GM19463 (cell line): ENCODE data around the gene POU2F1.

ENCODE experiments used
- ATAC-seq: cut with Tn5 transposase; IDR thresholded peaks from one replicate; pipeline ENCODE4 v1.9.1; 2021; ENCODE audit warnings: mild to moderate bottlenecking, moderate library complexity; ENCODE audit not compliant: unreplicated experiment

The POU2F1 gene

DNA sequence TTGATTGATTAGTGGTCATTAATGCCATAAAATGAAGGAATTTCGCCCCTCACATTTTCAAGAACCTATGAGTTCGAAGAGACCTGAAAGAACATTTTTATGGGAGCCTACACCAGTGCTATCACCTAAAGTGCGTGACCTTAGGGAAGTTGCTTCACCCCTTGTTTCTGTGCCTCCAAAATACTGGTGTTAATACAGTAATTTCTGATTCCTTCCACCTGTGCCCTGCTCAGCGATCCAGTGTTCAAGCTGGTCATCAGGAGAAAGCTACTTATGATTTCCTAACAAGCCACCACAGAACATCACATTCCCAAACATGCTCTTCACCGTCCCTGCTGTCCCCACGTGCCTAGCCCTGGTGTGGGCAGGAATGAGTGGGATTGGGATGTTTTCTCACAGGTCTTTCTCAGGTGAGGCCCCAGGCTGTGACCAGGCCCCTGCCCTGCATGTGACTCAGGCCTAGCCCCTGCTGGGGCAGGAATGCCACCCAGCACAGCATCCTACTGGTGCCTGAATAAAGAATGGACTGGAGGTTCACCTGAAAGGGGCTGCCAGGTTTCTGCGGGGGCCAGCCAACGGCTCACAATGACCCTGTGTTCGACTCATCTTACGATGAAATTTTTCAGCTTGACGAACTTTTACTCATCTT, 237.4 kb downstream of the POU2F1 start:
- ATAC-seq = no peak

DNA sequence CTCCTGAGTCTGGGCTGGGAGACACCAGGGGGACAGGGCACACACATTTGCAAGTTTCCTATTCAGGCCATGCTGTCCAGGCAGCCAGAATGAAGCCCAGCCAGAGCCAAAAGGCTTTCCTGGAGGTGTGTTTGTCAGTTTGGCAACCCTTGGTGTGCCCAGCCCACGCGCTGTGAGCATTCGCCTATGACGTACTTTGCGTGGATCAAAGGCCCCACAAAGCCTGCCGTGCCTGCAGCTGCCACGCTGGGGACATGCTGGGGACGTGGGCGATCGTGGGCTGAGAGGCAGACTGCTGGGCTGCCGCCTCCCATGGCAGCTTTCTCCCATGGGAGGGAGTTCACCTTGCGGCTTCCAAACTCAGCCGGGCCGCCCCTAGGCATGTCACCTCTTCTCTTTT, 240.2 kb downstream of the POU2F1 start:
- no peak for ATAC-seq

DNA sequence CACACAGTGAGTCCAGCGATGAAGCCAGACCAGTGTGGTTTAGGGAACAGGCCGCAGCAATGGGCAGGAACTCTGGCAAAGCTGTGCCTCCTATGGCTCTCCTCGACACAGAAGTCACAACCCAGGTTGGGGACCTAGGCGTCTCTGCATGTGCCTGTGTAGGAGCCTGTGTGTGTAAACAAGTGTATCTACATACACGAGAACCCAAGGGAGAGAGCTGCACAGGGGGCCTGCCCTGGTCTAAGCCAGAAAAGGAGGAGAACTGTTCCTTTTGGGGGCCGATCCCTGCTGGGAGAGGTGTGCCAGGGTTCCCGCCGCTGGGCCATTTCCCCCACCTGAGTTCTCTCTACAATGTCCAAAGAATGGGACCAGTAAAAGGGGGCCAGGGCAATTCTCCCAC, 241.7 kb downstream of the POU2F1 start:
- ATAC-seq = no peak

DNA sequence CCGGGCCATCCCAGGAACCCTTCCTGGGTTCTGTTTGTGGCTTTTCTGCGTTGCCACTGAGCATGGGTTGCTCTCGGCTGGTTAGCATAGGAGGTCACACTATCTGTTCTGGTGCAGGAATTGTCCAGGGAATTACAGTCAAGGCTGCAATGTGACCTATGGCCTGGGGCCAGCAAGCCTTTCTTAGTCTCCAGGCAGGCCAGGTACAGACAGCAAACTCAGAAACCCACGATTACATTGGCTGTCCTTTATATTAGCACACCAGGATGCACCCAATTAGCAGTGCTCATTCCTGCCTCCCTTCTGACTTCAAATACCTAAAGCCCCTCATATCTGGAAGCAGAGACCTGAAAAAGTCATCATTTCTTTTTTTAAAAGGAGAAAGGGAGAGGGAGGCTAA, 242.4 kb downstream of the POU2F1 start:
- ATAC-seq = no peak

DNA sequence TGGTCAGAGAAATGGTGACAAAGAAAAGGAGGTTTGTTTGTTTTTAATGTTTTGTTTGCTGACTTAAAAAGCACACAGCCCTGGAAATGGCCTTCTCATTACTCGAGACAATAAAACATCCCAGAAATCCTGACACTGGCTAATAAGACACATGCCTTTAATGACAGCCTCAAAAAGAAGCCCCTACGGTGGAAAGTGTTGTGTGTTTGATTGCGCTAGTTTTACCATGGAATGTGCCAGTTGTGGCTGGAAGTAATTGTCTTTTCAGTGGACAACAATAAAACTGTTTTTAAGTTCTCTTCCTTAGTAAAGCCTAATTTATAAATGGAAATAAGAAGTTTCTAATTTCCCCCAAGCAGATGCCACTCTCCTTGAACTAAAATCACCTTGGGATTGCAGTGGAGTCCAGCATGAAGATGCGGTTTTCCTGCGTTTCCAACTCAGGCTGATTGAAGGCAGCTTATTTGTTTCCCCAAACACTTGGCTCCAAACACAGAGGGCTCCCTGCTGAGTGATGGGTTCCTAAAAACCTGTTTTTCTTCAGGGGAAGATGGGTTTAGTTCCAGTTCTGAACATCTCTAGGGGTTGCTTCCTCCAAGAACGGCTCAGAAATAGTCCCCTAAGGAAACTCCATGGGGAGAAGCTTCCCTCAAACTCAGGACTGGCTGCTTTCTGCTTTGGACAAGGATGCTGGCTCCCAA, 243.3 kb downstream of the POU2F1 start:
- ATAC-seq = no peak

DNA sequence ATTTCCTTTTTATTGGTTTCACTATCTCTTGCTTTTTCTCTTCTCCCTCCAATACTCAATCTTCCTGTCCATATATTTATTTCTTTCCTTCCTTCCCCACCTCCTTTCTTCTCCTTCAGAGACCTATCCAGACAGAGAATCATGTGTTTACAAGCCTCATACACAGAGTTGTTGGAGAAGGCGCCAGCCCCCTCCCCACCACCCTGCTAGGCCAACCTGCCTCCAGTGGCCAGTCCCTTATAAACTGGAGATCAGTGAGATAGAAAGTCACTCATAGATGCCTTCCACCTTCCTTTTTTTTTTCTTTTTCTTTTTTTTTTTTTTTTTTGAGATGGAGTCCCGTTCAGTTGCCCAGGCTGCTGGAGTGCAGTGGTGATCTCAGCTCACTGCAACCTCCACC, 244.3 kb downstream of the POU2F1 start:
- ATAC-seq = no peak

DNA sequence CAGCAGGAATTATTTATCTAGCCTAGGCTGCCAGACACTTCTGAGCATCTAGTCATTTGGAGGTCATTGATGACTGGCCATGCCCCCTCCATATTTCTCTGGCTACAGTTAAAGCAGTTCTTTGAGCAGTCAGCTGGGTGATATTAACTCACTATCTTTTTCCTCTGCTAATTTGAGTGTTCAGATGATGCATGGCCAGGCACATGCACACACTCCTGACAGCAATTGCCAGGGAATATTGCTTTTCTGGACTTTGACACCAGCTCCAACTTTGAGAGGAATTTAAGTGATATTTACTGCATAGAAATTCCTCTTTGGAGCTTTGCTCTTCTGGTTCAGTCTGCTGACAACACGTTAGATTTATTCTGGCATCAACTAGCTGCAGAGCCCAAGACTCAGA, 245.1 kb downstream of the POU2F1 start:
- ATAC-seq = no peak

DNA sequence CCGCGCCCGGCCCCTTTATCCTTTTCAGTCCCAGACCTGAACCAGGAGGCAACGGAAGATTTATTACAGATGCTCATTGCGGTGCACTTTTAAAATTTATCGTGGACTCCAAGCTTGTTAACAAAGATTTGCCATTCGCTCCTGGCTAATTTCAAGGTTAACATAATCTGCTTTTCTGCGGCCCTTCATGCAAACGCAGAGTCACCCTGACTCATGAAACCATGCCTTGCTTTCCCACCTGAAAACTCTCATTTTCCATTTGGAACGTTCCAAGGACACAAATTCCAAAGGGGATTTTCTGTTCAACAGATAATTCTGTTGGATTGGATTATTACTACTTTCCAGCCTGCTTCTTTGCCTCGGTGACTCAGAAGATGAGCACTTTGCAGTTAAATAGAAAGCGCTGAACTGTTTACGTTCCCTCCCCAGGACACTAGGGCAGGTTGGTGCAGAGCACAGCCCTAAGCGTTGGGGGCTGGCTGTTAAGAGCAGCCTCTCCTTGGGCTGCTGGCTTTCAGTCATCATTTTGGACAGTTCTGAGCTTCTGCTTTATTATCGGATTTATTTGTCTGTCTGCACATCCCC, 246.5 kb downstream of the POU2F1 start:
- no peak for ATAC-seq

DNA sequence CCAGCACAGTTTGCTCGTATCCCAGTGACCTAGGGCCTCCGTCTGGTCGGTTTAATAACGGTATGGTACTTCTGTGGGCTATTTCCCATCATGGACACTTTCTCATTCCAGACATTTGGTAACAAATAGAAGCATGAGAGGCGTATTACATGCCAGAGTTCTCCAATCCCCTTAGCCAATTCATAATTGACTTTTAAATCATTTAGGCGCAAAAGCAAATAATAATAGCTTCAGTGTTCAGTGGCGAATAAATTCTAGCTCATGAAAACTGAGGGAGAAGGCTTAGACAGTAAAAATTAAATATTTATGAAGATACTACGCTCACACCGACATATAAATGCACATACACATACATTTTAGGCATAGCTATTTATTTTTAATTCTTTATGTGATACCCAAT, 247.1 kb downstream of the POU2F1 start:
- no peak for ATAC-seq

DNA sequence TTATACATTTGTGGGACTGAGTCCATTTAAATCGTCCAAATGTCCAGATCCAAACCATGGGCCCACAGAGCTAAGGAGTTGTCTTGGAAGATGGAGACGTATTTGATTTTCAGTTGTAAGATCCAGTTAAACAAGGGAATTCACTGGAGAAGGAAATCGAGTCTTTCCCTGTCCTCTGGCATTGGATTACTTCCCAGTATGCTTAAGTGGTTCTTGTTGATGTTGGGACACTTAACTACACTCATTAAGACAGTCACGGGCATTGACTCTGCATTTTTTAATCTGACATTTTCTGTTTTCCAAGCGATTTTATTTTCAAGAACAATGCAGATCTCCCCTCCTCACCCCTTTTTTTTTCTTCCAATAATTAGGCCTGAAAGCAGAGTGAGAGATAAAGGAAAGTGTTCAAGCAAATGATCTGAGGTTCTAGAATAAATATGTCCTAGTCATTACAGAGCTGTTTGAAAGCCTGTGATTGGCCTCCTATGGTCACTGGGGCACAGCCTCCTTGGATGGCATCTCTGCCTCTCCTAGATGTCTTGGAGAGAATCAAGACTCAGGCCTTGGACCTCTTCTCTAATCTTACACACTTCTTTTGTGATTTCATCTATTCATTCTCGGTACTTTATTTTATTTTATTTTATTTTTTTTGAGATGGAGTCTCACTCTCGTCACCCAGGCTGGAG, 248.7 kb downstream of the POU2F1 start:
- no peak for ATAC-seq

DNA sequence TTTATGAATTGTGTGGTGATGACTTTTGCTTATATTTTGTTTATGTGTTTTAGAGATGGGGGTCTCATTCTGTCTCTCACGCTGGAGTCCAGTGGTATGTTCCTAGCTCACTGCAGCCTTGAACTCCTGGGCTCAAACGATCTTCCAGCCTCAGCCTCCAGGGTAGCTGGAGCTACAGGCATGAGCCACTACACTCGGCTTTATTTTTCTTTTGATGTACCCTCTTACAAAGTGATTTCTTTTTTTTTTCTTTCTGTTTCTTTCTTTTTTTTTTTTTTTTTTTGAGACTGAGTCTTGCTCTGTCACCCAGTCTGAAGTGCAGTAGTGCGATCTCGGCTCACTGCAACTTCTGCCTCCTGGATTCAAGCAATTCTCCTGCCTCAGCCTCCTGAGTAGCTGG, 250.9 kb downstream of the POU2F1 start:
- ATAC-seq = no peak

DNA sequence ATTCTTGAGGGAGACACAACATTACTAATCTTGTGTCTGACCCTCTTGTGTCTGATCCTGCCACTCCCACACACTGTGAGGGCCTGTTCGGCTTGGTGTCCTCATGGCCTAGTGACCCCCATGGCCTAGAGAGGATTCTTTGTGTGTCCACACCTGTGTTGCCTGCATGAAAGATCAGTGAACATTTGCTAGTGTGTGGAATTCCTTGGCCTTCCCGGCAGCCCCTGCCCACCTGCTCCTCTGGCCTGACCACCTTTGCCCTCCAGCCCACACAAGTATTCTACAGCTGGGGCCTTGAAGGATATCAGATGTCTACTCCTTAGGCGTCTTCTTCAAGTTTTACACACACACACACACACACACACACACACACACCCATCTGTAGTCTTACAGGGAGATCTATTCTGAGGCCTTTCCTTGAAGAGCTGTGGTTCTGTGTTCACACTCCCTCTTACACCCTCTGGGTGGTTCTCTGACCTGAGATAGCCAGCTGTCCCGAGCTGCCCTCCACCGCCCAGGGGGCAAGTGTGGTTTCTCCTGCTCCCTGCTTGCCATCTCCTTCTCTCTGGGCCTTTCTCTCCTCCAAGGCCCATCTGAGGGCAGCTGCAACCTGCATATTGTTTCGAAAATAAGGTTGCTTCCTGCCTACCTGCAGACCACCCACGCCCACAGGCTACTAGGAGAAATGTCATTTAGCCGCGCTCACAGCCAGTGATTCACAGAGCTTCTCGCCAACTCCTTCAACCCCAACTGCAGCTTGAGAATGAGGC, 252.3 kb downstream of the POU2F1 start:
- no peak for ATAC-seq

DNA sequence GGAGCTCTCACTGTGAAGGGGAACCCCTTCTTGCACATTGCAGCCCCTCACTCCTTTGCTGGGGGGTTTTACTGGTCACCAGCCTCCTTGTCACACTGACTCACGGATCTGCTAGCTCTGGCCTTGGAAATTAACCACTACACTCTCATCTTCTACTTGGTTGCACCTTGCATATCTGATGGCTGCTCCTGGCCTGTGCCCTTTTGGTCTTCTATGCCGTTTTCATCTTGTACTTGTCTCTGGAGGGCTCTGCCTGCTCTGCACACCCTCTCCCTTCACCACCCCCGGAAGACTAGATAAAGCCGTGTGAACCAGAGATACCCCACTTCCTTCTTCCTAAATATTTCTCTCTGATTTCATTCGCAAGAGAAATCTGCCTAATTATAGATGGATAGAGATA, 253.1 kb downstream of the POU2F1 start:
- ATAC-seq = no peak

DNA sequence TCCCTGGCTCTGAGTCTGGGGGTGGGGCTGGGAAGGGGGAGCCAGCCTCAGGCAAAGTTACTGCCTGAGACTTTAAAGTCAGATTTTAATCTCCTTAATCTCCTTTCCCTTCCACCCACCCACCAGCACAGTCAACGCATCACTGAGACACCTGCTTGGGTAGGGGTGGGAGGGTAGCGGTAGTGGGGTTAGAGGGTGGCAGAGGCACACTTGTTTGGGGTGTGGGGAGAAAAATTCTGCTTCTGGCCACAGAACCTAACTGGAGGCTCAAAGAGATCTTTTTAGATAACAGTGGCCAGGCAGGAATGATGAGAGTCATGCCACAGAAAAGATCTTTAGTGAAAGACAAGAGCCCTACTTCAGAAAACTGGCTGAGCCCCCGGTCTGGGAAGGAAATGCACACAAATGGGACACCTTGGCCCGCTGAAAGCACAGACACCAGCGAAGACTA, 253.5 kb downstream of the POU2F1 start:
- no peak for ATAC-seq

DNA sequence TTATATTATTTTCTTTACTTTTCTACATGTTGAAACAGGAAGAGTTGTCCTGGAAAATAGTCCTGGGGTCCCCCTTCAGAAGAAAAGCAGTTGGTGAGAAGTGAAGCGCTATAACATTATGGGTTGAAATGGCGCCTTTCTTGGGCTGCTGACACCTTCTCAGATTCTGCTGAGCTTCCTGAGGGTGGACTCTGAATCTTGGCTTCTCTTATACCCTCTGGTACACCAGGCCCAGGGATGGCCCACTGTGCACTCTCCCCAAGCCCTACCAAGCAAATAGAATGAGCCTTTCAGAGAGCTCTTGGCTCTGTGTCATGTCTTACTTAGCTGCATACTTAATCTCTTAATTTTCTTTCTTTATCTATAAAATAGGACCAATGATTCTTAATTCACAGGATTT, 255.4 kb downstream of the POU2F1 start:
- no peak for ATAC-seq
